RWPE2 (cell line): ENCODE results near the gene METTL25.

Experiments
- ATAC-seq: fragments of 200-7000 bp; cut with Tn5 transposase; 3 replicates; pipeline ENCODE4 v1.9.1; 2021; ENCODE audit warnings: low read depth
- DNase-seq: peaks from one replicate; pipeline ENCODE4 v3.0.0-alpha.2; 2020; ENCODE audit warnings: low spot score
- H3K27ac ChIP-seq: fragments of 450-650 bp; 2 replicates; pipeline ENCODE4 v1.5.1; 2017; ENCODE audit warnings: mild to moderate bottlenecking; ENCODE audit not compliant: poor library complexity, severe bottlenecking
- H3K27me3 ChIP-seq: fragments of 250-450 bp; sonication (Bioruptor Pico); 2 replicates; pipeline ENCODE4 v1.5.1; 2021; ENCODE audit warnings: mild to moderate bottlenecking, moderate library complexity; ENCODE audit not compliant: insufficient read depth, poor library complexity, severe bottlenecking
- H3K36me3 ChIP-seq: fragments of 250-450 bp; sonication (Bioruptor Pico); 2 replicates; pipeline ENCODE4 v1.5.1; 2020; ENCODE audit warnings: low read depth, mild to moderate bottlenecking, moderate library complexity
- H3K4me1 ChIP-seq: fragments of 250-450 bp; sonication (Bioruptor Pico); 2 replicates; pipeline ENCODE4 v1.5.1; 2021; ENCODE audit warnings: mild to moderate bottlenecking, moderate library complexity; ENCODE audit not compliant: insufficient read depth, poor library complexity, severe bottlenecking
- H3K4me3 ChIP-seq: fragments of 250-450 bp; sonication (Bioruptor Pico); 2 replicates; pipeline ENCODE4 v1.5.1; 2021; ENCODE audit warnings: mild to moderate bottlenecking, moderate library complexity; ENCODE audit not compliant: severe bottlenecking
- H3K9me3 ChIP-seq: fragments of 250-450 bp; sonication (Bioruptor Pico); 2 replicates; pipeline ENCODE4 v1.5.1; 2021; ENCODE audit warnings: mild to moderate bottlenecking, moderate library complexity; ENCODE audit not compliant: severe bottlenecking
- CTCF ChIP-seq: fragments of 450-650 bp; IDR thresholded peaks from one replicate; pipeline ENCODE4 v1.5.1; 2017; ENCODE audit warnings: mild to moderate bottlenecking, moderate library complexity; ENCODE audit not compliant: poor library complexity, severe bottlenecking

METTL25 gene

GRCh38 chr12:82470906-82471512 is 112.7 kb downstream of the METTL25 start:
- DNase-seq (no peak), ATAC-seq (no peak)
- H3K4me3 ChIP-seq: no peak overlapping the region
- H3K4me1 ChIP-seq: peaks cover 8% of the 10 kb centered on the region
- no peak for TF ChIP-seq CTCF
- H3K36me3 ChIP-seq: no peaks in the 10 kb centered on the region
- H3K9me3 ChIP-seq: no peaks in the 10 kb centered on the region
- H3K27ac ChIP-seq: no peak overlapping the region
- no peaks in the 10 kb centered on the region for H3K27me3 ChIP-seq

DNA sequence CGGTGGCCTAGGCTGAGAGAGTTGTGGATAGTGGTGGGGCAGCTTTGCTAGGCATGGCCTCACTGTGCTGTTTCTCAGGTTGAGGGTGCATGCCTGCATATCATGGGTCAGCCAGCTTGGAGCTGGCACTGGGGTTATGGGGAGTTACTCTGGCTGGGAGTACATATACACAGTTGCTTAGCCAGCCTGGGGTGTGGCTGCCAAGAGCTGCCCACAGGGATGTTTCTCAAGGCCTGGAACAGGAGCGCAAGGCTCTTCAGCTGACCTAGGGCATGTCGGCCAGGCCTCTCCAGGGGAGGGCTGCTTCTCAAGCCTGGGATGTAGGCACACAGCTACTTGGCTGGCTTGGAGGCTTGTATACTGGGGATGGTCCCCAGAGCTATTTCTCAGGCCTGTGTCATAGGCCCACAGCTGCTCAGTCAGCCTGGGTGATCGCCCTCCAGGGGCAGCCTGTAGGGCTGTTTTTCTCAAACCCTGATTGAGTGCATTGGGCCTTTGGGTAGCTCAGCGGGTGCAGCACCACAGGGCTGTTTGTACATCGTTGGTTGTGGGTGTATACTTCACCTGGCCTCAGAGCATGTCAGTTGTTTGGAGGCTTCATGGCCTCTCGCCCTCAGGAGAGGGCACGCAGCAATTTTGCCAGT is 114.9 kb downstream of the METTL25 start:
- H3K9me3 ChIP-seq: no peaks in the 10 kb centered on the region
- ATAC-seq: no peak
- no peak for TF ChIP-seq CTCF
- no peak for DNase-seq
- no peaks in the 10 kb centered on the region for H3K27me3 ChIP-seq
- H3K36me3 ChIP-seq: no peaks in the 10 kb centered on the region
- peaks cover 8% of the 10 kb centered on the region for H3K4me1 ChIP-seq
- no peak overlapping the region for H3K27ac ChIP-seq
- no peak overlapping the region for H3K4me3 ChIP-seq

- TF ChIP-seq CTCF: no peak
- no peak for DNase-seq
- no peak overlapping the region for H3K4me3 ChIP-seq
- peaks cover 14% of the 10 kb centered on the region for H3K4me1 ChIP-seq
- H3K27me3 ChIP-seq: no peaks in the 10 kb centered on the region
- H3K36me3 ChIP-seq: no peaks in the 10 kb centered on the region
- ATAC-seq: no peak
- peak overlapping the region; percentile 45 for H3K27ac ChIP-seq
- no peaks in the 10 kb centered on the region for H3K9me3 ChIP-seq
Measured at GRCh38 chr12:82474181-82474797, 116.0 kb downstream of the METTL25 start.

- ATAC-seq (peak; percentile 67), DNase-seq (no peak)
- H3K27ac ChIP-seq: peak overlapping the region; percentile 45
- TF ChIP-seq CTCF: no peak
- H3K9me3 ChIP-seq: no peaks in the 10 kb centered on the region
- H3K4me1 ChIP-seq: peaks cover 17% of the 10 kb centered on the region
- H3K4me3 ChIP-seq: no peak overlapping the region
- H3K27me3 ChIP-seq: no peaks in the 10 kb centered on the region
- H3K36me3 ChIP-seq: no peaks in the 10 kb centered on the region
Measured at GRCh38 chr12:82474798-82475184, 116.5 kb downstream of the METTL25 start.

GRCh38 chr12:82475211-82475610 is 116.9 kb downstream of the METTL25 start:
- H3K27me3 ChIP-seq: no peaks in the 10 kb centered on the region
- ATAC-seq (no peak), DNase-seq (no peak)
- no peaks in the 10 kb centered on the region for H3K36me3 ChIP-seq
- TF ChIP-seq CTCF: no peak
- H3K9me3 ChIP-seq: no peaks in the 10 kb centered on the region
- H3K27ac ChIP-seq: peak overlapping the region; percentile 45
- H3K4me3 ChIP-seq: no peak overlapping the region
- peaks cover 21% of the 10 kb centered on the region for H3K4me1 ChIP-seq
